Kasumi-1 (cell line): ENCODE measurements around the gene HSPA1A.
A peak's percentile ranks its signal among the peaks of the same experiment; 100 is the strongest.
"Not testable (repeated sequence)": the region's sequence is repeated elsewhere in the genome, so short reads cannot be mapped to it uniquely, and the experiment has no call there.

Source experiments
- DNase-seq, 2 experiments: peaks; one replicate each; lab custom pipeline; 2025; lab: John Stamatoyannopoulos, UW

The HSPA1A gene

DNA sequence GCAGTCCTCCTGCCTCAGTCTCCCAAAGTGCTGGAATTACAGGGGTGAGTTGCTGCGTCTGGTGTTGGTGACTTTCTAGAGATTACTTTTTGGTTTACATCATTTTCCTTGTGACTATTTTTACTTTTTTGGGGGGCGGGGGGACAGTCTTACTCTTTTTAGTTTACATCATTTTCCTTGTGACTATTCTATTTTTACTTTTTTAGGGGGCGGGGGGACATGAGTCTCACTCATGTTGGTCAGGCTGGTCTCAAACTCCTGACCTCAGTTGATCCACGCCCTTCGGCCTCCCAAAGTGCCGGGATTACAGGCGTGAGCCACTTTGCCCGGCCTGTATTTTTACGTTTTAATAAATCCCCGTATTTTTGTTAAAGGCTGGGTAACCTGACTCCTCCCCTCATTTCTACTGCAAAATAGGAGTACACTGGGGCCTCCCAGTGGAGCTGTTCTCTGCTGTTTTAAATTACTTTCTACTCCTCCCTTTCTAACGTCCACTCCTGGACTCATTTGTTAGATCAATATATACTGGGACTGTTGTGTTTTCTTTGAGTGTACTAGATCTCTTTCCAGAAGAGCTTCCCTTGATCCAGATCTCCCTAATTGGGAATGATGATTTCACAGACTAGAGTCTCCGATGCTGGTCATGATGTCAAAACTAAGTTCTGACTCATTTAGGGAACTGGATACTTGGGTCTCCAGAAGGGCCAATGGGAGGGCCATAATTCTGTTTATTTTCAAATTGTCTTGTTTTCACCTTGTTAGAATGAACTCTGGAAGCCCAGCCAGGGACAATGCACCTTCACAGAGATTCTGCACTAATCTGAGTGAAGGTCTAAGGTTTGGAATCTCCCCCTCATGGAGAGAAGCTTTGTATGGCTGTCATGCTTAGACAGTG, 21.4 kb downstream of the HSPA1A start:
- no peak for DNase-seq

DNA sequence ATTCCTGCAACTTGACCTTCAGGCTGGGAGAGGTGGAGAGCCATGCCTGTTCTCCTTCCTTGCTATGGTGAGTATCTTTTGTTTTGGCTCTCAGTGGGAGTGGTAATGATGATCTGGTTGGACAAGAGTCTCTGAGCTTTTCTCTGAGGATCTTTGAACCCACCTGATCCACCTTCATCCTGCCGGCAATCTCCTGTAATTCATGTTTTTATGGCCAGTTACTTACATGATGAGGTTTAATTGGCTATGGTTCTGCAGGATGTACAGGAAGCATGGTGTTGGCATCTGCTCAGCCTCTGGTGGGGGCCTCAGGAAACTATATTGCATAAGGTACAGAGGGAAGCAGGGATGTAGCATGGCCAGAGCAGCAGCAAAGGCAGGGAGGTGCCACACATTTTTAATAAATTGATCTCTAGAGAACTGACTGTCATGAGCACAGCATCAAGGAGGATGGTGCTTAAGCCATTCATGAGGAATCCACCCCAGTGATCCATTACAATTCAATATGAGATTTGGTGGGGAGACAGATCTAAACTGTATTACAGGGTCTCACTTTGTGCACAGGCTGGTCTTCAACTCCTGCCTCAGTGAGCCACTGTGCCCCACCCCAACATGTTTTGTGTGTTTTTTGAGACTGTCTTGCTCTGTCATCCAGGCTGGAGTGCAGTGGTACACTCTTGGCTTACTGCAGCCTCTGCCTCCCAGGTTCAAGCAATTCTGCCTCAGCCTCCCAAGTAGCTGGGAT, 22.2 kb downstream of the HSPA1A start:
- DNase-seq = peak; percentile 48 to 59

DNA sequence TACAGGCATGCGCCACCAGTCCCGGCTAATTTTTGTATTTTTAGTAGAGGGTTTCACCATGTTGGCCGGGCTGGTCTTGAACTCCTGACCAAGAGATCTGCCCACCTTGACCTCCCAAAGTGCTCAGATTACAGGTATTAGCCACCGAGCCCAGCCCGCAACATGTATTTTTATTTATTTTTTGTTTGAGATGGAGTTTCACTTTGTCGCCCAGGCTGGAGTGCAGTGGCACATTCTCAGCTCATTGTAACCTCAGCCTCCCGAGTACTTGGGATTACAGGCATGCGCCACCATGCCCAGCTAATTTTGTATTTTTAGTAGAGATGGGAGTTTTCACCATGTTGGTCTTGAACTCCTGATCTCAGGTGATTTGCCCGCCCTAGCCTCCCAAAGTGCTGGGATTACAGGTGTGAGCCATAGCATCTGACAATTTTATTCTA, 22.8 kb downstream of the HSPA1A start:
- not testable (repeated sequence) for DNase-seq

DNA sequence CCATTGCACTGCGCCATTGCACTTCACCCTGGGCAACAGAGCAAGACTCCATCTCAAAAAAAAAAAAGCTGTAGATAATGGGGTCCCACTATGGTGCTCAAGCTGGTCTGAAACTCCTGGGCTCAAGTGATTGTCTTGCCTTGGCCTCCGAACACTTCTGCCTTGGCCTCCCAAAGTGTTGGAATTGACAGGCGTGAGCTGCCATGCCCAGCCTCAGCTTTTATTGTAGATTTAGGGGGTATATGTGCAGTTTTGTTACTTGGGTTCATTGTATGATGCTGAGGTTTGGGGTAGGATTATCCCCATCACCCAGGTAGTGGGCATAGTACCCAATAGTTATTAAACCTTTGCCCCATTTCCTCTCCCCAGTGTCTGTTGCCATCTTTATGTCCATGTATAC, 23.6 kb downstream of the HSPA1A start:
- DNase-seq = no peak

DNA sequence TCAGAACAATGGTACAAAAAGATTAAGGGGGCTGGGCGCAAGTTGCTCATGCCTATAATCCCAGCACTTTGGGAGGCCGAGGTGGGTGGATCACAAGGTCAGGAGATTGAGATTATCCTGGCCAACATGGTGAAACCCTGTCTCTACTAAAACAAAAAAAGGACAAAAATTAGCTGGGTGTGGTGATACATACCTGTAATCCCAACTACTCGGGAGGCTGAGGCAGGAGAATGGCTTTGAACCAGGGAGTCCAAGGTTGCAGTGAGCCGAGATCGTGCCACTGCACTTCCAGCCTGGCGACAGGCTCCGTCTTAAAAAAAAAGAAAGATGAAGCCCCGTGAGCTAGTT, 24.4 kb downstream of the HSPA1A start:
- not testable (repeated sequence) for DNase-seq

DNA sequence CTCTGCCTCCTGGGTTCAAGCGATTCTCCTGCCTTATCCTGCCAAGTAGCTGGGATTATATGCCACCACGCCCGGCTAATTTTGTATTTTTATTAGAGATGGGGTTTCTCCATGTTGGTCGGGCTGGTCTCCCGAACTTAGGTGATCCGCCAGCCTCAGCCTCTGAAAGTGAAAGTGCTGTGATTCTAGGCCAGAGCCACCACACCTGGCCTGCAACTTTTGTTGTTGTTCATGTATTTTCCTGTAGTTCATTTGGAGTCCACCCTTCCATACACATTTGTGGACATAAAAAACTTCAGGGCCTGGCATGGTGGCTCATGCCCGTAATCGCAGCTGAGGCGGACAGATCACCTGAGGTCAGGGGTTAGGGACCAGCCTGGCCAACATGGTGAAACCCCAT, 26.7 kb downstream of the HSPA1A start:
- DNase-seq = no peak

DNA sequence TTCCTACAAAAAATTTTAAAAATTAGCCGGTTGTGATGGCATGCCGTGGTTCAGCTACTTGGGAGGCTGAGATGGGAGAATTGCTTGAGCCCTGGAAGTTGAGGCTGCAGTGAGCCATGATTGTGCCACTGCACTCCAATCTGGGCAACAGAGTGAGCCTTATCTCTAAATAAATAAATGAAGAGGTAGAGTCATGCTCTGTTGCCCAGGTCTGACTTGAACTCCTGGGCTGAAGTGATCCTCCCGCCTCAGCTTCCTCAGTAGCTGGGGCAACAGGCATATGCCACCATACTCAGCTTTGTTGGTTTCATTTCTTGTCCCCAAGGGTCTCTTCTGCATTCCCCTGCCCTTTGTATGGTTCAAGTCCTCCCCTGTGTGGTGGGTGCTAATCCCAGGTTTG, 29.2 kb downstream of the HSPA1A start:
- DNase-seq = no peak

DNA sequence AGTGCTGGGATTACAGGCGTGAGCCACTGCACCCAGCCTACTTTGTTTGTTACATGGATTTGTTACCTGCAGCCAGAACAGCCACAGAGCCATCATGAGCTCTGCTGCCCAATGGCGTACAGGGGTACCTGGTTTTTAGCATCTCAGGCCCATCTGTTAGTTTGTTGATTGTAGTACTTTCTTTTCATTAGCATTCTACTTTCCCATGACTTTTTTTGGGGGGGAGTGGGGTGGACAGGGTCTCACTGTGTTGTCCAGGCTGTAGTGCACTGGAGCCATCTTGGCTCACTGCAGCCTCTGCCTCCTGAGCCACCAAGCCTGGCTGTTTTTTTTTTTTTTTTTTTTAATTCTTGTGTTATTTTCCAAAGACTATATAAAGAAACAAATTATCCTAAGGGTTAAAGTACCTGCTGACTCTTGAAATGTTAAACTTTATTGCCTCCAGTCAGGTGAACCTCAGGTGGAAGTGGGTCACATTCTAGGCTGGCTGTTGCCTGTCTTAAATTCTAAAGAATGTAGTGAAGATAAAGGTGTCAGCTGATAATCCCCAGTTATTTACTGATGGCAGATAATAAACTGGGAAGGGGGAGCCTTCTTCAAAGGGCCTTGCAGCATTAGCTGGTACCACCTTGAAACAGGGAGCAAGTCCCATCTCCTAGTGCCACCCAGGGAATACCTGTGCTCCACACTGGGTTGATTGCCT, 32.1 kb downstream of the HSPA1A start:
- no peak for DNase-seq

DNA sequence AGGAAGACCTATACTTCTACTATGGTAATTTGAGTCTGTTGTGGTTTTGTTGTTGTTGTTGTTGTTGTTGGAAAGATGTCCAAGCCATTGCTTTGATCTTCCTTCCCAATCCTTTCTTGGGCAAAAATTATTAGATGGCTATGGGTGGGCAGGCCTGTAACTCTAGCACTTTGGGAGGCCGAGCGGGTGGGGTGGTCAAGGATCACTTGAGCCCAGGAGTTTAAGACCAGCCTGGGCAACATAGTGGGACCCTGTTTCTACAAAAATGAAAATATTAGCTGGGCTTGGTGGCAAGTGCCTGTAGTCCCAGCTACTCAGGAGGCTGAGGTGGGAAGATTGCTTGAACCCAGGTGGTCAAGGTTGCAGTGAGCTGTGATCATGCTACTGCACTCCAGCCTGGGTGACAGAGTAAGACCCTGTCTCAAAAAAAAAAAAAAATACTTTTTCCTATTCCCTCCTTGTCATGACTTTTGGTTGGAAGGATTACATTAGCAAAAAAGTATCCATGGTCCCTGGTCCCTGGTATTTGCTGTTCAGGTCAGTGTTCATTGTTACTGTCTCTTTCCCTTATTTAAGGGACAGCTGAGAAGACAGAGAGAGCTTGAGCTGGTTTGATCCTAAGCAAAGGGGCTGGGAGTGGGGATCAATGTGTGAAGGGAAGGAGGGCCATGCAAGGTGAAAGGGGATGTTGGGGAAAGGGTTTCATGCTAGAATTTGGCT, 35.6 kb downstream of the HSPA1A start:
- DNase-seq = no peak

DNA sequence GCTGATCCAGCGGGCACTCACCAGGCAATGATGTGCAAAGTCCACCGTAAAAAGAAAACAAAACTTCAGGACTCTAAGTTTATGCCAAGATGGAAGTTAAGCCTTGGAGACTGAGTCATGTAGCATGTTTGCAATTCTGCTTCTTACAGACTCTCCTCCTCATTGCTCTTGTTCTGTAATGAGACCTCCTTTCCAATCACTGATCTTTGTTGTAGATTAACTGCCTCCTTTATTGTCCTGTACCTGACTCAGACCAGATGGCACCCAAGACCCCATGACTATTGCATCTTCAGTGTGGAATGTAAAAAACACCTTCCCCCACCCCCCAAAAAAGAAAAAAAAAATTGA, 36.1 kb downstream of the HSPA1A start:
- DNase-seq = no peak

DNA sequence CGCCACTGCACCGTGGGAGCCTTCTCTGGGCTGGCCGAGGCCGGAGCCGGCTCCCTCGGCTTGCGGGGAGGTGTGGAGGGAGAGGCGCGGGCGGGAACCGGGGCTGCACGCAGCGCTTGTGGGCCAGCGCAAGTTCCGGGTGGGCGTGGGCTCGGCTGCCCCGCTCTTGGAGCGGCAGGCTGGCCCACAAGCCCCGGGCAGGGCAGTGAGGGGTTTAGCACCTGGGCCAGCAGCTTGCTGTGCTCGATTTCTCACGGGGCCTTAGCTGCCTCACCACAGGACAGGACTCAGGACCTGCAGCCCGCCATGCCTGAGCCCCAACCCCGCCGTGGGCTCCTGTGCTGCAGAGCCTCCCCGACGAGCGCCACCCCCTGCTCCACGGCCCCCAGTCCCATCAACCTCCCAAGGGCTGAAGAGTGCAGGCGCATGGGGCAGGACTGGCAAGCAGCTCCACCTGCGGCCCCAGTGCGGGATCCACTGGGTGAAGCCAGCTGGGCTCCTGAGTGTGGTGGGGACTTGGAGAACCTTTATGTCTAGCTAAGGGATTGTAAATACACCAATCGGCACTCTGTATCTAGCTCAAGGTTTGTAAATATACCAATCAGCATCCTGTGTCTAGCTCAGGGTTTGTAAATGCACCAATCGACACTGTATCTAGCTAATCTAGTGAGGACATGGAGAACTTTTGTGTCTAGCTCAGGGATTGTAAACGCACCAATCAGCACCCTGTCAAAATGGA, 36.8 kb downstream of the HSPA1A start:
- DNase-seq = not testable (repeated sequence)

DNA sequence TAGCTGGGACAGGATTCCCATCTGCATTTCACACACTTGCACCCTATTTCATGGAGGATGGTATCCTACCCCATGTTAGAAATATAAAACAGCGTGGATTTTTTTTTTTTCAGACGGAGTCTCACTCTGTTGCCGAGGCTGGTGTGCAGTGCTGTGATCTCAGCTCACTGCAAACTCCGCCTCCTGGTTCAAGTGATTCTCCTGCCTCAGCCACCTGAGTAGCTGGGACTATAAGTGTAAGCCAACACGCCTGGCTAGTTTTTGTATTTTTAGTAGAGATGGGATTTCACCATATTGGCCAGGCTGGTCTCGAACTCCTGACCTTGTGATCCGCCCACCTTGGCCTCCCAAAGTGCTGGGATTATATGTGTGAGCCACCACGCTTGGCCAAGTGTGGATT, 42.4 kb downstream of the HSPA1A start:
- DNase-seq = not testable (repeated sequence)

DNA sequence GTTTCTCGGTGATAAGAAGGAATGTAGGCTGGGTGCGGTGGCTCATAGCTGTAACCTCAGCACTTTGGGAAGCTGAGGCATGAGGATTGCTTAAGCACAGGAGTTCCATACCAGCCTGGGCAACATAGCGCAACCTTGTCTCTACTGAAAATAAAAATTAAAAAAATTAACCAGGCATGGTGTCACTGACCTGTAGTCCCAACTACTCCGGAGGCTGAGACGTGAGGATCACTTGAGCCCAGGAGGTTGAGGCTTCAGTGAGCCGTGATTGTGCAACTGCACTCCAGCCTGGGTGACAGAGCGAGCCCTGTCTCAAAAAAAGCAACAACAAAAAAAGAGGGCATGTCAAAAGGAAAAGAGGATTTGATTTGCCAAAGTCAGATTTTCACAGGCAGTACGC, 43.4 kb downstream of the HSPA1A start:
- DNase-seq = no peak

DNA sequence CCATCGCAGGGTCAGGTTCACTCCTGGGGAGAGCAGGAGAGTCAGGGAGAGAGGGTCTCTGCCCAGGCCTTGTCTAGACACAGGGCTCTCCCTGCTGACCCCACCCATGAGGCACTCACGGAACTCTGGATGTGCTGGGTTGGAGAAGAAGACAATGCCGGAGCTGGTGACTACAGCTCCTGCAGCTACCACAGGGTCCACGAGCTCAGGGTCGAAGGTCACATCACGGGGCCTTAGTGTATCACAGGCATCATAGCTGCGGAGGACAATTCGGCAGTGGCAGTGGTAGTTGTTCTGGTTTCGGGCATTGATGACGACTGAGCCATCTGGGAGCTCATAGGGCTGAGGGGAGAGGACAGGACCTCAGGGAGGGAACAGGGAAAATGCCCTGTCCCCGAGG, 44.6 kb downstream of the HSPA1A start:
- DNase-seq = no peak

DNA sequence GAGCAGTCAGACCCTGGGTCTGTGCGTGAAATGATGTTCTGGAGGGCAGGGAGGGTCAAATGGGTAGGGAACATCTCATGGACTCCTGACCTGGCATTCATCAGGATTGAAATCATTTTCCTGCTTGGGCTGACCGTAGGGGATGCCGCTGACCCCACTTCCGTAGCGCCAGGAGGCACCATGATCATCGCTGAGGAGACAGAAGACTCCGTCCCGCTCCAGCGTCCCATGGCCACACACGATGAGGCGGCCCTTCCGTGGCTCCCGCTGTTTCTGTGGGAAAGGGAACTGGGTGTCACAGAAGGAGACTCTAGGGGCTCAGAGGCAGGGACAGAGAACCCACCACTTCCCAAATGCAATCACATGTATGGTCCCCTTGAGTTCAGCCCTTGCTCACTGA, 45.0 kb downstream of the HSPA1A start:
- no peak for DNase-seq

DNA sequence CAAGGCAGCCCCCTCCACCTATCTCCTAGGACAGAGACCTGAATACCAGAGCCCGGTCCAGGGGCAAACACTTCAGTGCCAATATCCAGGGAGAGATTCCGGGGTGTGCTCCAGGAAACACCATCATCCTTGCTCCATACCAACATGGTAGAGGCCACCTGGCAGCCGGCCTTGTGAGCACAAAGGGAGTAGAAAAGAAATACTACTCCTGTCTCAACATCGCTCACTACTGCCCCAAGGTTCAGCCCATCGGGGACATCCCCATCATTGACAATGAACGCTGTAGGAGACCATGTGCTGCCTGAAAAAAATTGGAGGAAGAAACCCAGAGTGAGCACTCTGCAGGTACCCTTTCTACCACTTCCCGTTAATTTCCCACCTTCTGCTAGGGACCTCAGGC, 45.8 kb downstream of the HSPA1A start:
- no peak for DNase-seq

DNA sequence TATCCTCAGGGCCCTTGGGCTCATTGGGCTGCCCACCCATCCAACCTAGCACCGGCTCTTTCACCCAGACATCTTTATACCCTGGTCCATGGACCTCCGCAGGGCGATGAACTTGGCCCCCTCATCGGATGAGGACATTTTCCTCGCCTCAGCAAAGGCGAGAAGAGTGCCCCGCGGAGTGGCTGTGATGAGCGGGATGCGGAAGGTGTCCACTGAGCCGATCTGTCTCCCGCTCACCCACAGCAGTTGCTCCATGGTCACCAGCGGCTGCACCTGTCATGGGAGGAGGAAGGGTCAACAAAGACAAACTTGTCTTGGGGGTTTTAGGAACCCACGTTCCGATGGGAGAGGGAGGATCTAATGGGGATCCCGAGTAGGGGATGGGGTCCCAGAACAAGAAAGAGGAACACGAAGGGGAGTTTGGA, 46.6 kb downstream of the HSPA1A start:
- DNase-seq = no peak

DNA sequence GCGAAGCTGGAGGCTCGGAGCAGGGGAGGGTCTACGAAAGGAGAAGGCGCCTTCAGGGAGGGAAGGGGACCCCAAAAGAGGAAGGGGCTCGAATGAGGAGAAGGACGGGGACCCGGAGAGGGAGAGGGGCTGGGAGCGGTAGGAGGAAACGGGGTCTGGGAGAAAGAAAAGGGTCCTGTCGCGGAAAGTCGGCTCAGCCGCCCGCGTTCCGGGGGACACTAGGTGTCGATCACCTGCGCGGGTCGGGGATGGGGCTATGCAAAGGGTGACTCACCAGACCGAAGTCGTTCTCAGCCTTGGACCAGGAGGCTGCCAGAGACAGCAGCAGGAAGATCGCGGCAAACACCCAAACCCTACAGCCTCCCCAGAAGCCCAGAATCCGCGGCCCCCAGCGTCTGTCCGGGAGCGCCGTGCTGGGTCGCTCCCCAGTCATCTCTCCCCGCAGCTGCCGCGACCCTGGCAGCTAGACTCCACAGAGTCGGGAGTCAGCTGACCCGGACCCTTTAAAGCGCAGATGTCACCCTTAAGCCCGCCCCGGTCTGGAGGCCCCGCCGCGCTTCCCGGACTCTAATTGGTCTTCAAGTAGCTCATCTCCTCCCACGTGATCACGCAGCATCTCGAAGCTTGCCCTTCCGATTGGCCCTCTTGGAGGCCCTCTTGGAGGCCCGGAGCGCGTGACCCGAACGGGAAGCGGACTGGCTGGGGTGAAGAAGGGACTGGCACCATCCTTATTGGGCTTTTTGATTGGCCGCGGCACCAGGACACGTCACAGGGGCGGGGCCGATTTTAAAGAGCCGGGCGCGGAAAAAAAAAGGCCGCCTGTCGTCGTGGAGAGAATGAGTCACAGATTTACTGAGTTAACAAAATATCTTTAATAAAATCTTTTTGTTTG, 47.2 kb downstream of the HSPA1A start, which contains the start of gene NEU1:
TSS of gene NEU1 (minus strand) at position 478 of the 892 bp plus-strand sequence. CDS start at position 433, 45 bp downstream.
- DNase-seq = peak; percentile 100

DNA sequence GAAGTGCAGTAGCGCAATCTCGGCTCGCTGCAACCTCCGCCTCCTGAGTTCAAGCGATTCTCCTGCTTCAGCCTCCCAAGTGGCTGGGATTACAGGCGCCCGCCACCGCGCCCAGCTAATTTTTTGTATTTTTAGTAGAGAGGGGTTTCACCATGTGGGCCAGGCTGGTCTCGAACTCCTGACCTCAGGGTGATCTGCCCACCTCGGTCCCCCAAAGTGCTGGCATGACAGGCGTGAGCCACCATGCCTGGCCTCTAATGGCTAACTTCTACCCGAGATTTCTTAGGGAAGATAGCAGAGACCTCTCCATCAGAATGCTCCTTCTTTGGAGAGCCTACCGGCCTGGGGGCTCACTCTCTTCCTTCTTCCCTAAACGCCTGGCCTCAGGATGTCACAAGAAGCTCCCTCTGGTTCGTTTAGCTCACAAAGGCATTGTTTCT, 48.8 kb downstream of the HSPA1A start:
- DNase-seq = not testable (repeated sequence)

DNA sequence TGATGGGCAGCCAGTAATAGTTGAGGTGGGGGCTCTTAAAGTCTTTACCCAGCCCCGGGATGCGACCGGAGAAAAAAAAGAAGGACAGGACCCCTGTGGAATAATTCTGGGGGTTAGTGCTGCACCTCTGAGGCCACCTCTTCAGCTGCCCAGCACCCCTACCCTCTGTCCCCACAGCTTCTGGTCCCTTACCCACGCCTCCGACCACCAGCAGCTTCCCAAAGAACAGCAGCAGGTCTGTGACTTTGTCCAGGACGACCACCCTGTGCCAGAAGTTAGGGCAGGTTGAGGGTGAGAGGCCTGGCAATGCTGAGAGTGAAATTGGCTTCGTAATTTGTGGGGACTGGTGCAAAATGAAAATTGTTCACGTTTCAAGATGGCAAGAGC, 49.5 kb downstream of the HSPA1A start:
- DNase-seq = no peak
